GM12878 (cell line): ENCODE measurements around the gene NUBP1. TPM values are rescaled to one million over a fixed set of nuclear protein-coding genes. Genes with fewer than 3 reads are reported as not detected.
A peak's percentile ranks its signal among the peaks of the same experiment; 100 is the strongest.

Experiments
- ATAC-seq: fragments of 200-7000 bp; cut with Tn5 transposase; 3 replicates; pipeline ENCODE4 v1.9.1; 2020; ENCODE audit warnings: mild to moderate bottlenecking, moderate library complexity
- BruUV-seq: library from RNA; stranded (reverse); fragments of 400-500 nt; replicated peaks from 2 replicates; lab custom pipeline; 2021; lab: Mats Ljungman, UMichigan
- CTCF ChIA-PET: fragments of 300-600 bp; sonication (Branson Sonifier 250); formaldehyde crosslinking; extraction: SDS; loops from one replicate; lab custom pipeline; 2021; ENCODE audit warnings: inconsistent platforms; lab: Yijun Ruan, JAX
- POLR2A ChIA-PET: fragments of 350-600 bp; formaldehyde crosslinking; extraction: SDS; loops from one replicate; lab custom pipeline; 2021; ENCODE audit warnings: inconsistent platforms; lab: Charles Lee
- RAD21 ChIA-PET: fragments of 300-600 bp; sonication (Branson Sonifier 250); formaldehyde crosslinking; loops from one replicate; lab custom pipeline; 2023; ENCODE audit warnings: antibody characterized with exemption; ENCODE audit not compliant: unreplicated experiment; lab: Charles Lee
- SMC1A ChIA-PET: fragments of 300-600 bp; sonication (Branson Sonifier 250); formaldehyde crosslinking; loops from one replicate; lab custom pipeline; 2023; ENCODE audit not compliant: unreplicated experiment, uncharacterized antibody; lab: Charles Lee
- DNase-seq: peaks from one replicate; pipeline ENCODE4 v3.0.0-alpha.2; 2011; ENCODE audit warnings: low read depth, low spot score
- FAIRE-seq: peaks from 3 replicates; lab custom pipeline; 2011; peaks lifted over from hg19 to GRCh38; lab: Jason Lieb, UNC
- H2AFZ ChIP-seq: 2 replicates; pipeline ENCODE4 v1.6.0; 2011; ENCODE audit warnings: low read depth, low read length, control low read depth; ENCODE audit not compliant: control insufficient read depth
- H3K27ac ChIP-seq: 2 replicates; pipeline ENCODE4 v1.5.1; 2011; ENCODE audit warnings: control low read depth; ENCODE audit not compliant: control insufficient read depth, insufficient read depth
- H3K27me3 ChIP-seq, 2 experiments: replicated peaks in 1 of 2; 2 replicates each; pipeline versions ENCODE4 v1.6.0 to v1.6.1; 2011; ENCODE audit warnings: low read length in 1 of 2; ENCODE audit not compliant: control insufficient read depth in 2 of 2, insufficient read depth in 2 of 2
- H3K36me3 ChIP-seq, 2 experiments: 2 replicates each; pipeline ENCODE4 v1.5.1; 2011; ENCODE audit warnings: low read length in 1 of 2; ENCODE audit not compliant: control insufficient read depth in 2 of 2, insufficient read depth in 2 of 2
- H3K4me1 ChIP-seq: 2 replicates; pipeline ENCODE4 v1.6.1; 2011; ENCODE audit warnings: mild to moderate bottlenecking, low read length, moderate library complexity, mixed read lengths; ENCODE audit not compliant: control insufficient read depth, insufficient read depth
- H3K4me2 ChIP-seq: 2 replicates; pipeline ENCODE4 v1.6.0; 2011; ENCODE audit warnings: control low read depth; ENCODE audit not compliant: control insufficient read depth, insufficient read depth
- H3K4me3 ChIP-seq: fragments of 200-600 bp; sonication (generic); 2 replicates; pipeline ENCODE4 v1.5.1; 2016
- H3K79me2 ChIP-seq: 2 replicates; pipeline ENCODE4 v1.6.0; 2011; ENCODE audit warnings: low read length; ENCODE audit not compliant: control insufficient read depth, insufficient read depth
- H3K9ac ChIP-seq: 2 replicates; pipeline ENCODE4 v1.8.0; 2011; ENCODE audit warnings: low read length, control low read depth, mixed read lengths; ENCODE audit not compliant: control insufficient read depth, insufficient read depth
- H3K9me3 ChIP-seq: replicated peaks from 3 replicates; pipeline ENCODE4 v1.5.1; 2011; ENCODE audit warnings: mild to moderate bottlenecking, low read length; ENCODE audit not compliant: control insufficient read depth, insufficient read depth
- H4K20me1 ChIP-seq: 2 replicates; pipeline ENCODE4 v1.6.0; 2011; ENCODE audit not compliant: control insufficient read depth, insufficient read depth
- ASH2L ChIP-seq: fragments of 300-600, 200-600 bp; sonication (generic); IDR thresholded peaks from 2 replicates; pipeline ENCODE4 v1.6.1; 2017; ENCODE audit warnings: low read depth, mild to moderate bottlenecking, borderline replicate concordance
- BMI1 ChIP-seq: fragments of 450-650 bp; IDR thresholded peaks from 2 replicates; pipeline ENCODE4 v1.6.1; 2016; ENCODE audit warnings: mild to moderate bottlenecking, moderate library complexity, borderline replicate concordance
- CHD4 ChIP-seq: fragments of 200-600 bp; sonication (generic); IDR thresholded peaks from 2 replicates; pipeline ENCODE4 v1.6.1; 2016; ENCODE audit warnings: mild to moderate bottlenecking
- E4F1 ChIP-seq: fragments of 450-650 bp; IDR thresholded peaks from 2 replicates; pipeline ENCODE4 v1.6.1; 2018; ENCODE audit warnings: borderline replicate concordance, mild to moderate bottlenecking; ENCODE audit not compliant: partially characterized antibody
- EGR1 ChIP-seq, 2 experiments: IDR thresholded peaks; 1 replicate in 1 of 2; 2 replicates in 1 of 2; pipeline ENCODE4 v1.6.1; 2011 to 2012; ENCODE audit warnings: low read depth in 2 of 2, low read length in 2 of 2, borderline replicate concordance in 1 of 2, mild to moderate bottlenecking in 1 of 2, moderate library complexity in 1 of 2
- ELK1 ChIP-seq: IDR thresholded peaks from 2 replicates; pipeline ENCODE4 v1.6.1; 2012; ENCODE audit warnings: low read depth, low read length, improper control_type of control experiment
- ETV6 ChIP-seq, 2 experiments: fragments of 450-650 bp in 1 of 2; IDR thresholded peaks in 1 of 2; conservative IDR thresholded peaks in 1 of 2; 2 replicates each; pipeline ENCODE4 v1.6.1; 2014; ENCODE audit warnings: antibody characterized with exemption in 1 of 2, borderline replicate concordance in 1 of 2, low read depth in 1 of 2, mild to moderate bottlenecking in 1 of 2, moderate library complexity in 1 of 2
- HSF1 ChIP-seq: fragments of 150-350 bp; IDR thresholded peaks from 2 replicates; pipeline ENCODE4 v1.6.1; 2014; ENCODE audit warnings: mild to moderate bottlenecking, low read depth, low read length
- MXI1 ChIP-seq: fragments of 150-350 bp; IDR thresholded peaks from 2 replicates; pipeline ENCODE4 v1.6.1; 2011; ENCODE audit warnings: low read depth, mild to moderate bottlenecking, inconsistent platforms, low read length, improper control_type of control experiment
- NBN ChIP-seq: fragments of 450-650 bp; IDR thresholded peaks from 2 replicates; pipeline ENCODE4 v1.6.1; 2016
- PRDM15 ChIP-seq: fragments of 450-650 bp; formaldehyde crosslinking; IDR thresholded peaks from 2 replicates; pipeline ENCODE4 v1.4.0; 2020; ENCODE audit warnings: mild to moderate bottlenecking, moderate library complexity
- RELA ChIP-seq: fragments of 450-650 bp; IDR thresholded peaks from 2 replicates; pipeline ENCODE4 v1.8.0; 2014; ENCODE audit warnings: borderline replicate concordance; ENCODE audit not compliant: partially characterized antibody
- WGBS: methylation state at CpG from one replicate; pipeline ENCODE4 v1.1.6; 2016; ENCODE audit warnings: low lambda C conversion rate; ENCODE audit not compliant: insufficient replicate concordance, insufficient coverage; ENCODE audit errors: missing lambda C conversion rate; 5-methylcytosine and 5-hydroxymethylcytosine counted together
- in situ Hi-C: fragments of 300-500 bp; cut with MboI; formaldehyde crosslinking; loops from 9 replicates; pipeline ENCODE4 v1.14.3; 2018; ENCODE audit warnings: mixed read lengths
- intact Hi-C: fragments of 100-400 bp; cut with micrococcal nuclease; formaldehyde crosslinking; loops from one replicate; pipeline ENCODE4 v1.14.2; 2022; ENCODE audit not compliant: unreplicated experiment
- polyA plus RNA-seq, 11 experiments: library from polyadenylated mRNA; depleted of rRNA in 4 of 11; unstranded in 6 of 11; stranded (reverse) in 5 of 11; fragments of >200 nt; fragmentation: Nextera tagmentation in 4 of 11; fragmentation: Illumina TruSeq in 1 of 11; extraction: Ambion mirVana in 4 of 11; extraction: Trizol in 1 of 11; gene quantifications; 1 replicate in 1 of 11; 2 replicates in 10 of 11; pipeline versions ENCODE4 v1.2.1 to v1.2.3, GENCODE V29; 2011 to 2016; ENCODE audit warnings: inconsistent platforms in 2 of 11, missing spikeins in 2 of 11, low read depth in 1 of 11
- total RNA-seq, 4 experiments: library from RNA; depleted of rRNA in 3 of 4; stranded (reverse); fragments of >200 nt in 3 of 4; fragmentation: Illumina TruSeq in 1 of 4; extraction: Trizol in 1 of 4; gene quantifications; 2 replicates each; pipeline versions ENCODE4 v1.2.1 to v1.2.3, GENCODE V29; 2013 to 2021

Gene NUBP1
- total and polyA plus RNA-seq, 10 of the 15 experiments (the other 5 are each of a cell fraction or from before 2014, with no cell fraction given): 31.0 to 74.9 (median 58.3) TPM

GRCh38 chr16:10799736-10800135 lies 56.1 kb downstream of the NUBP1 start (continued):
- no peak for TF ChIP-seq E4F1

DNA sequence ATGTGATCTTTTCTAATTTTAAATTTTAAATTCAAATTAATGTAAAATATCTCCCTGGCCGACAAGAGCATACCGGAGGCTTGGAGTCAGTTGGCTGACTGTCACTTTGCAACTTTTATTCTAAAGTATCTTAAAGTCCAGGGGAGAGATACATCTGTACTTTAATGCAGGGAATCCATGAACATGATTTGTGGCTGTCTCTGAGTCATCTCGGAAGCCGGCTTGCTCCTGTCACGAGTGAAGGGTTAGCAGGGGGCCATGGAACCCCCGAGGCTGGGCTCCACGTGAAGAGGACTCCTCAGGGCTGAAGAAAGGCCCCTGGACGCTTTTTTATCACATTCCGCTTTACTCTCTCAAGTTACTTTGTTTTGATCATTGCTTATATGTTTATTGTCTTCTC lies 61.7 kb downstream of the NUBP1 start:
- Histone ChIP-seq H3K9me3 (peaks cover 6% of the 10 kb centered on the region), H3K36me3 (peaks cover 0 to 2% of the 10 kb centered on the region in 2 experiments; a peak in 1 of 4 replicates), H3K27ac (0 out of 2 replicates have a peak overlapping the region, but pooled peaks have one; percentile 3), H3K4me3 (no peak overlapping the region), H3K4me2 (no peak overlapping the region), H4K20me1 (no peaks in the 10 kb centered on the region), H3K27me3 (no peaks in the 10 kb centered on the region), H3K79me2 (no peaks in the 10 kb centered on the region), H3K9ac (no peak overlapping the region), H2AFZ (no peak overlapping the region), H3K4me1 (peaks cover 56% of the 10 kb centered on the region)
- in situ Hi-C loops: no loop called here
- no peak for FAIRE-seq
- POLR2A ChIA-PET: interaction anchor here (0.6 to 1.6 kb wide), 5 partner anchors 13 to 61 kb away, joined by 3 to 4 read pairs (median 4); no protein-coding TSS in a partner anchor
- no TSS peak for BruUV-seq
- intact Hi-C loops: no loop called here
- DNase-seq: no peak
- SMC1A ChIA-PET: interaction anchor here (0.7 to 2.3 kb wide), 5 partner anchors 14 to 61 kb away, joined by 3 to 11 read pairs (median 8); no protein-coding TSS in a partner anchor
- peak; percentile 72 for ATAC-seq
- RAD21 ChIA-PET: interaction anchor here (1.0 to 1.2 kb wide), 2 partner anchors 20 to 73 kb away, joined by 3 read pairs; no protein-coding TSS in a partner anchor
- CTCF ChIA-PET: interaction anchor here (1.2 to 1.9 kb wide), 3 partner anchors 31 to 71 kb away, joined by 3 to 6 read pairs (median 4); partner anchors contain the start of gene CIITA
- 26% methylated on average over 9 of the region's 9 CpGs for WGBS
- TF ChIP-seq BMI1 (no peak), HSF1 (no peak), RELA (no peak), PRDM15 (CRISPR knock-in tag) (no peak), MXI1 (no peak), CHD4 (no peak), NBN (no peak), ETV6 (conservative IDR thresholded peaks at IDR 0.05 in 1 of 2, IDR thresholded peaks at IDR 0.05 in 1 of 2; ENCODE audit: borderline replicate concordance in 1 of 2, low read depth in 1 of 2) (no peak), EGR1 (IDR thresholded peaks at IDR 0.05; ENCODE audit: borderline replicate concordance in 1 of 2, low read depth in 2 of 2, low read length in 2 of 2) (no peak), ASH2L (no peak), ELK1 (no peak)
